IPS-18a (cell line): Measurements from ENCODE around the gene PORCN.
"Not testable (repeated sequence)": the region's sequence is repeated elsewhere in the genome, so short reads cannot be mapped to it uniquely, and the experiment has no call there.

Source experiments
- H3K27ac ChIP-seq: one replicate; pipeline ENCODE4 v1.5.1; 2013; ENCODE audit warnings: low read length
- H3K27me3 ChIP-seq: one replicate; pipeline ENCODE4 v1.6.1; 2013; ENCODE audit warnings: mild to moderate bottlenecking, low read length; ENCODE audit not compliant: control insufficient read depth, insufficient read depth
- H3K36me3 ChIP-seq: one replicate; pipeline ENCODE4 v1.6.1; 2013; ENCODE audit warnings: low read depth, low read length; ENCODE audit not compliant: control insufficient read depth
- H3K4me1 ChIP-seq: one replicate; pipeline ENCODE4 v1.6.1; 2013; ENCODE audit warnings: low read depth, low read length; ENCODE audit not compliant: control insufficient read depth
- H3K4me3 ChIP-seq: one replicate; pipeline ENCODE4 v1.5.1; 2013; ENCODE audit warnings: low read length
- H3K9ac ChIP-seq: one replicate; pipeline ENCODE4 v1.6.1; 2013; ENCODE audit warnings: mild to moderate bottlenecking, low read length, moderate library complexity
- H3K9me3 ChIP-seq: one replicate; pipeline ENCODE4 v1.6.1; 2013; ENCODE audit warnings: low read depth, low read length; ENCODE audit not compliant: control insufficient read depth

Gene PORCN

DNA sequence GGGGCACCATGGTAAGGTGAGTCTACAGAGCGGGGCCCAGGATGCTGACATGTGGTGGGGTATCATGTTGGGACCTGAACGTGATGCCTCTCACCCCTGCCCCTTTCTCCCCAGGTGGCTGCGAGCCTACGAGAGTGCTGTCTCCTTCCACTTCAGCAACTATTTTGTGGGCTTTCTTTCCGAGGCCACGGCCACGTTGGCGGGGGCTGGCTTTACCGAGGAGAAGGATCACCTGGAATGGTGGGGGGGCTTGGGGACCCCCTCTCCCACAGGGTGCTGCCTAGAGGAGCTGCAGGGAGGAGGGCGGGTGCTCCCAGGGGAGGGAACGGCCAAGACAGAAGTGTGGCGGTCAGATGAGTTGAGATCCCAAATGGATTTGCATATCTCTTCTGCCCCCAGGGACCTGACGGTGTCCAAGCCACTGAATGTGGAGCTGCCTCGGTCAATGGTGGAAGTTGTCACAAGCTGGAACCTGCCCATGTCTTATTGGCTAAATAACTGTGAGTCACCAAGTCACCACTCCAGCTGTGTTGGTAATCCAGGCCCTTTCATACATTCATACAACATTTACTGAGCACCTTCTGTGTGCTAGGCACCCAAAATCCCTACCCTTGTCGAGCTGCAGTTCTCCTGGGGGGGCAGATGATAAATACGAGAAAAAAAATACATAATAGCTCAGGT, 5.5 kb downstream of the PORCN start:
- Histone ChIP-seq H3K9me3 (no peaks in the 10 kb centered on the region), H3K4me3 (no peak overlapping the region), H3K9ac (no peak overlapping the region), H3K27me3 (no peaks in the 10 kb centered on the region), H3K27ac (no peak overlapping the region), H3K36me3 (no peaks in the 10 kb centered on the region), H3K4me1 (no peaks in the 10 kb centered on the region)

DNA sequence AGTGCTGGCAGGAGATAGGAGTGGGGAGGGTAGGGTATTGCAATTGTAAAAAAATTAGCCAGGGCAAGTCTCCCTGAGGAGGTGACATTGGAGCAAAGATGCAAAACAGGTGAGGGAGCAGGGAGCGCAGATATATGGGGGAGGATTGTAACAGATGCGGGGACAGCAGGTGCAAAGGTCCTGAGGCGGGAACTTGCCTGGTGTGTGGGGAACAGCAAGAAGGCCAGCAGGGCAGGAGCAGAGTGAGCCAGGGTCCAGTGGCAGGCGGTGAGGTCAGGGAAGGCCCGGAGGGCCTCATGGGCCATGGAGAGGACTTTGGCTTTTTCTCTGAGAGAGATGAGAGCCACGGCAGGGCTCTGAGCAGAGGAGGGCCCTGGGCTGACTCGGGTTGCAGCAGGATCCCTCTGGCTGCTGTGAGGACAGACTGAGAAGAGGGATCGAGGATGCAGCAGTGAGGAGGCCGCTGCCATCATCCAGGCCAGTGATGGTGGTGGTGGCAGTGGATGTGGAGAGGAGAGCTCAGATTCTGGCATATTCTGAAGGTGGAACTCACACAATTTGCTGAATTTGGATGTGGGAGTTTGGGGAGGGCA, 6.2 kb downstream of the PORCN start:
- H3K4me1 ChIP-seq, result no peaks in the 10 kb centered on the region
- H3K4me3 ChIP-seq, result no peak overlapping the region
- H3K27me3 ChIP-seq, result no peaks in the 10 kb centered on the region
- H3K9ac ChIP-seq, result no peak overlapping the region
- H3K27ac ChIP-seq, result no peak overlapping the region
- H3K9me3 ChIP-seq, result no peaks in the 10 kb centered on the region
- H3K36me3 ChIP-seq, result no peaks in the 10 kb centered on the region

DNA sequence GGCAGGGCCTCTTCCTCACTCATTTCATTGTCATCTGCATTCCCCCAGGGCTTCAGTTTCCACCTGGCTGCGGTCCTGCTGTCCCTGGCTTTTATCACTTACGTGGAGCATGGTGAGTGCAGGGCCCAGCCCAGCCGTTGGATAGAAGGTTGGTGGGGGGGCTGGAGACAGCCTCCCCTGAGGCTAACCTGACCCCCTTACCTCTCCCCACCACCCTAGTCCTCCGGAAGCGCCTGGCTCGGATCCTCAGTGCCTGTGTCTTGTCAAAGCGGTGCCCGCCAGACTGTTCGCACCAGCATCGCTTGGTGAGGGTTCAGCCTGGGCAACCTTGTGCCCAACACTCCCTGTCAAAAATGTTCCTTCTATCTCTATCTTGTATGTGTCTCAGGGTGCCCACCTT, 7.0 kb downstream of the PORCN start:
- Histone ChIP-seq H3K9me3 (no peaks in the 10 kb centered on the region), H3K27me3 (no peaks in the 10 kb centered on the region), H3K36me3 (no peaks in the 10 kb centered on the region), H3K9ac (no peak overlapping the region), H3K27ac (no peak overlapping the region), H3K4me1 (no peaks in the 10 kb centered on the region), H3K4me3 (no peak overlapping the region)

DNA sequence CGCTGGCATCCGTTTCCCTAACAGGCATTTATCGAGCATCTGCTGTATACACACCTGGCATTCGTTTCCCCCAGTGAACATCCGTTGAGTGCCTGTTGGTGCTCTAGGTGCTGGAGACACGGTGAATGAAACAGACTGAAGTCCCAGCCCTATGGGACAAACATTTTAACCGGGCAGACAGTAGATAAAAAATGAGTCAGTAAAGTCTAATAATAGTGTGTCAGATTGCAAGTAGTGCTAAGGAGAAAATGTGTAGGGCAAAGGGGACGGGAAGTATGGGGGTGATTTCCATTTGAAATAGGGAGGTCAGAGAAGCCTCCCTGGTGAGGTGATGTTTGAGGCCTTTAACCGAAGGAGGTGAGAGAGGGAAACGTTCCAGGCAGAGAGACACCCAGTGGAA, 7.5 kb downstream of the PORCN start:
- Histone ChIP-seq H3K9ac (no peak overlapping the region), H3K9me3 (no peaks in the 10 kb centered on the region), H3K4me3 (no peak overlapping the region), H3K27ac (no peak overlapping the region), H3K4me1 (no peaks in the 10 kb centered on the region), H3K27me3 (no peaks in the 10 kb centered on the region), H3K36me3 (no peaks in the 10 kb centered on the region)

DNA sequence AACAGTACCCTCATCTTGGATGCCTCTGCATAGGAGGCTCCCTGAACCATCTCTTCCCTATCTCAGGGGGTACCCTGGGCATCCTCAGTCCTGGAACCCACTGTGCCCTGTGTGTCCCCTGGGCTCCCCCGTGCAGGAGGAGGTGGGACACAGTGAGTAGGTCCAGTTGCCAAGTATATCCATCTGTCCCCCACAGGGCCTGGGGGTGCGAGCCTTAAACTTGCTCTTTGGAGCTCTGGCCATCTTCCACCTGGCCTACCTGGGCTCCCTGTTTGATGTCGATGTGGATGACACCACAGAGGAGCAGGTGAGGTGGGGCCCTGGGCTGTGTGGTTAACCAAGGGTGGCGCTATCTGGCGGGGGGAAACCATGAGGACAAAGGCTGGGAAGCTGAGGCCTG, 8.2 kb downstream of the PORCN start:
- H3K9me3 ChIP-seq, result no peaks in the 10 kb centered on the region
- no peaks in the 10 kb centered on the region for H3K4me1 ChIP-seq
- H3K9ac ChIP-seq, result no peak overlapping the region
- no peak overlapping the region for H3K4me3 ChIP-seq
- no peak overlapping the region for H3K27ac ChIP-seq
- no peaks in the 10 kb centered on the region for H3K27me3 ChIP-seq
- no peaks in the 10 kb centered on the region for H3K36me3 ChIP-seq

DNA sequence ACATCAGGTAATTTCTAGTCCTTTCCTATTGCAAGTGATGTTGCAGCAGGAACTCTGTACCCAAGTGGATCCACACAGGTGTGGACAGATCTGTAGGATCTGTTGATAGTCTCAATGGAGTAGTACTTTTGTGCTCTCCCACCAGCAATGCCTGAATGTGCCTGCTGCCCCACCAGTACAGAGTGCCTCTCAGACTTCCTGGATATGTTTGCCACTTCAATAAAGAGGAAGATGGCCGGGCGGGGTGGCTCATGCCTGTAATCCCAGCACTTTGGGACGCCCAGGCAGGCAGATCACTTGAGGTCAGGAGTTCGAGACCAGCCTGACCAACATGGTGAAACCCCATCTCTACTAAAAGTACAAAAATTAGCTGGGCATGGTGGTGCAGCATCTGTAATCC, 10.7 kb downstream of the PORCN start:
- H3K4me3 ChIP-seq, H3K4me1 ChIP-seq, H3K9me3 ChIP-seq, H3K27me3 ChIP-seq, H3K27ac ChIP-seq, H3K36me3 ChIP-seq, H3K9ac ChIP-seq: not testable (repeated sequence)

DNA sequence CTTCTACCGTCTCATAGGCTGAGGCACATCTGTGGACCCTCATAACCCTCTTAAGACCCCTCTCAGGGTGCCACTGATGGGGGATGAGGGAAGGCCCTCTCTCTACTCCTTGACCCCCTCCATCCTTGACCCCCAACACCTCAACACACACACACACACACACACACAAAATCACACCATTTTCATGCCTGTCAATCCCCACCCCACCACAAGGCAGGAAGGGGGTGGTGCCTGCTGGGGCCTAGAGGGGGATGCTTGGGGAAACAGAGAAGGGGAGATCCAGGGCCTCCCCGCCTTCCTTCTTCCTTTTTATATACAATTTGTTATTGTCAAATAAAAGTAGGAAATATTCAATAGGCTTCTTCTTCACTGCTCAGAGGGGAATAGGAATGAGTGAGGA, 11.7 kb downstream of the PORCN start:
- no peaks in the 10 kb centered on the region for H3K9me3 ChIP-seq
- no peaks in the 10 kb centered on the region for H3K4me1 ChIP-seq
- H3K4me3 ChIP-seq, result no peak overlapping the region
- no peak overlapping the region for H3K27ac ChIP-seq
- H3K9ac ChIP-seq, result no peak overlapping the region
- H3K36me3 ChIP-seq, result peaks cover 9% of the 10 kb centered on the region
- H3K27me3 ChIP-seq, result no peaks in the 10 kb centered on the region

DNA sequence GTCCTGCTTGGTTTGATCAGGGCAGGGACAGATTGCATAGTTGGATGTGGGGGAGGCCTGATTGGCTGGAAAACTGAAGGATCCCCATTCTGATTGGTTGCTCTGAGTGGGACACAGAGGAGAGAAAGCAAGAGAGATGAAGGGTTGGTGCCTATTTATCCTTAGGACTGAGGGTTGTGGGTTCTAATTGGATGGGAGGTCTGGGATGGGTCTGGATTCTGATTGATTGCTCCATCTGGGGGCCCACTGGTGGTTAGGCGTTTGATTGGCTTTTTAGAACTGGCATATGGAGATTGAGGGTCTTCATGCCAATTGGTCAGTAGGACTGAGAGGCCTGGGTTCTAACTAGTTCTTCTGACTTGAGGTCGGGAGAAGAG, 12.2 kb downstream of the PORCN start:
- no peaks in the 10 kb centered on the region for H3K27me3 ChIP-seq
- no peaks in the 10 kb centered on the region for H3K4me1 ChIP-seq
- H3K36me3 ChIP-seq, result peaks cover 9% of the 10 kb centered on the region
- H3K27ac ChIP-seq, result peak overlapping the region; percentile 41
- no peaks in the 10 kb centered on the region for H3K9me3 ChIP-seq
- H3K4me3 ChIP-seq, result peak overlapping the region; percentile 79
- peak overlapping the region; percentile 76 for H3K9ac ChIP-seq

DNA sequence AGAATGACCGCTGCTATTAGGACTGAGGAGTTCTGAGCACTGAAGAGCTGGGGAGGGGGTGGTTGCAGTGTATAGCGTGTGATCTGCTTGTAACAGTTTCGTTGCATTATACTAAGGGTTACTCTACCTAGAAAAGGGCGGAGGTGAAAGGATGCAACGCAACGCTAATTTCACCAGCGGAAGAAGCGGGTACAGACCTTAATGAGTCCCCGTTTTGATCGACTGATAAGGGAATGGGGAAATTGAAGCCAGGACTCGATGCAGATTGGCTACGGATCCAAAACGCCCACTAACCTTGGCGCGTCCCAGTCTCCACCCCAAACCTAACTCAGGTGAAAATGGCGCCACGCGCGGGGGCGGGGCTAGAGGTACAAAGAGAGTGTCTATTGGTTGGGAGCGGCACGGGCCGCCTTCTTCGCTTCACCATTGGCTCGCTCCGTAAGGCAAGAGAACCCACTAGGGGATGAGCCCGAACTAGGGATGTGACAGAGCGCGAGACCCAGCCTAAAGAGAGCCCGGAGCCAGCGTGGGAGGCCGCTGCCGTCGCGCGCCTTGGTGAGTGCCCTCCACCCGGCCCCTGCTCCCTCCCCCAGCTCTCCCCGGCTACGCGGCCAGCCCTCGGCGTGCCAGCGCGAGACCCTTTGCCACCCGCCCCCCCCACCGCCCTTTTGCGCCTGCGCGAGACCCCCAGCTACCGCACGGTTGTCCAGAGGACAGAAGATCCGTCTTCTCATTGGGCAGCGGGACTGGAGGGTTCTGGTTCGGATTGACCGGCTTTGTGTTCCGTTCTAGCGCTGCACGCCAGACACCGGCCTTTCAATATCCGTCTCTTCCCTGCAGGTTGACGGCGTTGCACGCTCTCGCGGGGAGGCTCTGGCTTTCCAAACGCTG, 12.8 kb downstream of the PORCN start, which contains the start of gene EBP:
Gene EBP, plus strand, starts transcription at position 456 of the 891 bp plus-strand sequence. CDS start 1,964 bp downstream, outside the sequence.
- Histone ChIP-seq H3K9me3 (no peaks in the 10 kb centered on the region), H3K9ac (peak within 1 kb of the TSS; percentile 76), H3K36me3 (peaks cover 9% of the 10 kb centered on the region), H3K4me1 (no peaks in the 10 kb centered on the region), H3K27ac (peak within 1 kb of the TSS; percentile 41), H3K27me3 (no peaks in the 10 kb centered on the region), H3K4me3 (peak within 1 kb of the TSS; percentile 79)

DNA sequence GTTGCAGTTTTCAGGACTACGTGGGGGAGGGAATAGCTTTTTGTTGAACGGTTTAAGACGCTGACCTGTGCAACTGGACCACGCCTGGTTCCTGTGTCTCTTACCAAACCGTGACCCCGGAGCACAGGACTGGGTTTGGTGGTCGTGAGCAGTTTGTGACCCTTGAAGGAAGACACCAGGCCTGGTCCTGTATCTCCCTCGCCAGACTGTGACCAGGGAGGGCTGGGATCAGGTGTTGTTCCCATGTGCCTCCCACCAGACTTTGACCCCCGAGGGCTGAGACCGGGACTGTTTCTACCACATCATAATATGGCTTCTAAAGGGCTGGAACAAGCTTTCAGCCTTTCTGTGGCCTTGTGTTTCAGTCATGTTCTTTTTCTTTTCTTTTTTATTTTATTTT, 13.5 kb downstream of the PORCN start:
- Histone ChIP-seq H3K27me3 (no peaks in the 10 kb centered on the region), H3K9me3 (no peaks in the 10 kb centered on the region), H3K4me1 (no peaks in the 10 kb centered on the region), H3K36me3 (peaks cover 13% of the 10 kb centered on the region), H3K4me3 (peak overlapping the region; percentile 79), H3K27ac (no peak overlapping the region), H3K9ac (peak overlapping the region; percentile 76)

DNA sequence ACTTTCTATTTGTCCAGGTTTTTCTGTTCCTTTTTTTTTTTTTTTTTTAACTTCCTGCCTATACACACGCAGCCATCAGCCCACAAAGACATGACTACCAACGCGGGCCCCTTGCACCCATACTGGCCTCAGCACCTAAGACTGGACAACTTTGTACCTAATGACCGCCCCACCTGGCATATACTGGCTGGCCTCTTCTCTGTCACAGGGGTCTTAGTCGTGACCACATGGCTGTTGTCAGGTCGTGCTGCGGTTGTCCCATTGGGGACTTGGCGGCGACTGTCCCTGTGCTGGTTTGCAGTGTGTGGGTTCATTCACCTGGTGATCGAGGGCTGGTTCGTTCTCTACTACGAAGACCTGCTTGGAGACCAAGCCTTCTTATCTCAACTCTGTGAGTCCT, 14.9 kb downstream of the PORCN start:
- Histone ChIP-seq H3K27ac (no peak overlapping the region), H3K27me3 (no peaks in the 10 kb centered on the region), H3K9ac (no peak overlapping the region), H3K36me3 (peaks cover 17% of the 10 kb centered on the region), H3K4me3 (no peak overlapping the region), H3K9me3 (no peaks in the 10 kb centered on the region), H3K4me1 (no peaks in the 10 kb centered on the region)
